SK-N-MC (cell line): ENCODE data around the gene NUP50.

Experiments
- DNase-seq: peaks from one replicate; pipeline ENCODE4 v3.0.0-alpha.2; 2011; ENCODE audit warnings: low read depth, low spot score
- H3K27ac ChIP-seq: fragments of 200-600 bp; sonication (generic); 2 replicates; pipeline ENCODE4 v1.5.1; 2016; ENCODE audit warnings: mixed run types
- H3K36me3 ChIP-seq: fragments of 200-600 bp; sonication (generic); 2 replicates; pipeline ENCODE4 v1.6.1; 2017; ENCODE audit warnings: antibody characterized with exemption, low read length, mixed read lengths; ENCODE audit not compliant: insufficient read depth
- H3K4me3 ChIP-seq: fragments of 200-600 bp; sonication (generic); 2 replicates; pipeline ENCODE4 v1.5.1; 2016
- H3K9ac ChIP-seq: fragments of 200-600 bp; sonication (generic); 2 replicates; pipeline ENCODE4 v1.8.0; 2017; ENCODE audit warnings: mixed run types, mixed read lengths; ENCODE audit not compliant: insufficient read length
- H3K9me3 ChIP-seq: fragments of 200-600 bp; sonication (generic); 2 replicates; pipeline ENCODE4 v1.6.1; 2017; ENCODE audit warnings: low read depth, mild to moderate bottlenecking, antibody characterized with exemption, low read length, moderate library complexity, mixed read lengths
- EZH2 ChIP-seq: fragments of 200-600 bp; sonication (generic); IDR thresholded peaks from one replicate; pipeline ENCODE4 v1.6.1; 2017; ENCODE audit warnings: antibody characterized with exemption
- FOXP2 ChIP-seq: optimal IDR thresholded peaks from 2 replicates; pipeline ENCODE3; 2011; ENCODE audit warnings: mild to moderate bottlenecking, moderate library complexity; ENCODE audit not compliant: insufficient read depth; ENCODE audit errors: extremely low read length, control extremely low read depth
- POLR2AphosphoS5 ChIP-seq: IDR thresholded peaks from 2 replicates; pipeline ENCODE4 v1.6.1; 2012; ENCODE audit warnings: mild to moderate bottlenecking, low read depth, low read length, borderline replicate concordance

Gene NUP50

DNA sequence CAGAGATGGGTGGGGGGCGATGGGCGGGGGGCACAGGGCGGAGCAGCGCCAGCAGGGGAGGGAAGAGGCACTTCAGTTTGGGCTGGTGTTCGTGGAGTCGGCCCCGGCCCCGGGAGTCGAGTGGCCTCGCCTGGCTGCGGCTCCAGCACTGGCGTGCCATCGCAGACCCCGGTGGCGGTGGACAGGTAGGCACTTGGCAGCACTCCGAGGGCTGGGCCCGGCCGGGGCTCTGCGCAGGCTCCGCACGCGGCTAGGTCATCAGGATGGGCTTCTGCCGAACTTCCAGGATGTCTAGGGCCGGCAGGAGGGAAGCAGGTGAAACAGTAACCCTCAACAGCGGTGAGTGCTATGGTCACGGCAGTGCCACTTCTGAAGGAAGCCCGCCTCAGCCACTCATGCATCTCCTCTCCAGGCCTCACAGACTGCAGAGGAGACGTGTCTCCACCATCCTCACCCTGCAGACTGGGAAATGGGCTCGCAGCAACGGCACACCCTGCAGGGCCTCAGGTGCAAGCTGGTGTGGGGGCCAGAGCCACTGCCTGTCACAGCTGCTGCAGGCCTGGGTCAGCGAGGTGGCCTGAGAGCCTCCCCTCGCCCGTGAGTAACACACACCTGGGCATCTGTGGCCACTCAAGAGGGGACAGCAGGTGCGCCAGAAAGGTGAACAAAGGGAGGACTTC lies 33.3 kb downstream of the NUP50 start:
- no peak overlapping the region for H3K27ac ChIP-seq
- no peak overlapping the region for H3K9ac ChIP-seq
- TF ChIP-seq FOXP2: no peak
- no peak for TF ChIP-seq POLR2AphosphoS5
- TF ChIP-seq EZH2: no peak
- no peak for DNase-seq
- no peak overlapping the region for H3K4me3 ChIP-seq
- no peaks in the 10 kb centered on the region for H3K9me3 ChIP-seq
- peaks cover 3% of the 10 kb centered on the region; the same call in 1 of the 2 replicates for H3K36me3 ChIP-seq

DNA sequence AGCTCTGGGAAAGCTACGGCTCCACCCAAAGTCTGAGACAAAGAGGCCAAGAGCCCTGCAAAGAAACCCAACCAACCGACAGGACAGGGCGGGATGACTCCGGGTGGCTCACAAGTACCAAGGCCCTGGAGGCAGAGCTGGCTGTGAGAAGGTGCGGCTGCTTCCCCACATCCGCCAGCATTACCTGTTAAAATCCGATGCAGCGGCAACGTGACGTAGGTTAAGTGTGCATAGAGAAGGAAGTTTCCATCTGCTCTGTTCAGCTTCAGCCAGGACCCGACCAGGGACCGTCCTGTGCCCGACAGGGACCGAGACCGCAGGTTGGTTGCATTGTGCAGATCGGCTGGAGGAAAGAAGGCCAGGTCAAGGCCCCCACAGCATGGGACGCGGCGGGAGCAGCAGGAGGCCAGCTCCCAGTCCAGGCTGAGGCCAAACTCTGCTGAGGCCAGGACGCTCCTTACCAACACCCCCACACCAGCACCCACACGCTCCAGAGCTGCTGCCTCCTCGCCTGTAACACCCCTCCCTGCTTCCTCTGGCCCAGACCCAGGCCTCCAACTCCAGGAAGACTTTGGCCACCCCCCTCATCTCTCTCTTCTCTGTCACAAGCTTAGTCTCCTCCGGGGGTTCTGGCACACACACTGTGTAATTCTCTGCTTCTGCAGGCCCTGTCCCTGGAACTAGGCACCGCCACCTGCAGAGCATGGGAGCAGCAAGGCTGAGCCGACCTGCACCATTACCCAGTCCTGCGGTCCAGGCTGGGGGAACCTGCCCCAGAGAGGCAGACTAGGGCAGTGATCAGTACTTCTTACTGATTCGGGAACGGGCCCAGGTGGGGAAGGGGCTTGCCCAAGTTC lies 34.1 kb downstream of the NUP50 start:
- TF ChIP-seq FOXP2 (no peak), POLR2AphosphoS5 (no peak)
- H3K9ac ChIP-seq: no peak overlapping the region
- H3K4me3 ChIP-seq: no peak overlapping the region
- no peak overlapping the region for H3K27ac ChIP-seq
- no peak for DNase-seq
- no peaks in the 10 kb centered on the region for H3K9me3 ChIP-seq
- H3K36me3 ChIP-seq: peaks cover 3% of the 10 kb centered on the region; the same call in 1 of the 2 replicates

DNA sequence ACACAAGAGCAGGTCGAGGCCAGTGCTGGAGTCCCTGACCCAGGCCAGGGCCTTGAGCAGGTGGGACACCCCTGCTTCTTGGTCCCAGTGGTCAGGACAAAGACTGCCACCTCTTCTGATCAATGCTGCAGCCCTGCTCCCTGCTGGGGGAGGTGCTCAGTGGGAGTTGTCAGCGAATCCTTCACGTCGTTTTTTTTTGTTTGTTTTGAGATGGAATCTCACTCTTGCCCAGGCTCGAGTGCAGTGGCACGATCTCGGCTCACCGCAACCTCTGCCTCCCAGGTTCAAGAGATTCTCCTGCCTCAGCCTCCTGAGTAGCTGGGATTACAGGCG lies 34.7 kb downstream of the NUP50 start:
- no peak for DNase-seq
- peaks cover 3% of the 10 kb centered on the region; the same call in 1 of the 2 replicates for H3K36me3 ChIP-seq
- no peak overlapping the region for H3K4me3 ChIP-seq
- no peak overlapping the region for H3K9ac ChIP-seq
- no peaks in the 10 kb centered on the region for H3K9me3 ChIP-seq
- TF ChIP-seq POLR2AphosphoS5: no peak
- TF ChIP-seq FOXP2: no peak
- no peak overlapping the region for H3K27ac ChIP-seq

DNA sequence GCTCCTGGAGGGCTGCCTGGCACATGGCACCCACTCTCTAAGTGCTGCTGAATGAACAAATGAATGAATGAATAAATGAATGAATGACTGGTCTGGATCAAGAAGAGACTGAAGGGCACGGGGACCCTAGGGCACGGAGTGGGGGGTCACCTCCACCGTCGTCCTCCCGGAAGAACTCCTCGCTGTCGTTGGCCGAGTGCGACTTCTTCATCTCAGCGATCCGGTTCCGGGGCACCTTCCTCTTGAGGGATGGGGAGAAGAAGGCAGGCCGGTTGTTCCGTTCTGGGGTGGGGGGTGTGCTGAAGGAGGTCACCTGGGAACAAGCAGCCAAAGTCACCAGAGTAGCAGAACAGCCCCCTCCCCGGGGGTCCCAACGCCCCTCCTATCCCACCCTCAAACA lies 36.0 kb downstream of the NUP50 start:
- no peak for DNase-seq
- no peaks in the 10 kb centered on the region for H3K9me3 ChIP-seq
- TF ChIP-seq POLR2AphosphoS5: no peak
- no peak for TF ChIP-seq EZH2
- TF ChIP-seq FOXP2: no peak
- peaks cover 3% of the 10 kb centered on the region; the same call in 1 of the 2 replicates for H3K36me3 ChIP-seq
- H3K27ac ChIP-seq: no peak overlapping the region
- no peak overlapping the region for H3K4me3 ChIP-seq
- H3K9ac ChIP-seq: no peak overlapping the region

DNA sequence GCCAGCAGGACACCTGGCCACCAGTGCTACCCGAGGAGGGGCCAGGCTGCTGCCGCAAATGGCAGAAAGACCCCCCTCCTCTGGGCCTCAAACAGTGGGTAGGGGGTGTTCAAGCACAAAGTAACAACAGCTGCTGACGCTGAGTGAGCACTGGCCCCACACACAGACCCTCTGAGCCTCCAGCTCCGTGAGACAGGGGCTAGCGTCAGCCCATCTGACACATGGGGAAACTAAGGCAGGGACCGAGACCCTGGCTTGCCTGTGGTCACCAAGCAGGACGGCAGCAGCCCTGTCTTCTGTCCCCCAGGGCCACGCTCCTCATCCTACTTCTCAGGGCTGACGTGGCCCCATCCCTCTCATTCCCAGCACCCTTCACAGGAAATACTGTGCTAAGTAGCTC lies 36.5 kb downstream of the NUP50 start:
- Histone ChIP-seq H3K4me3 (no peak overlapping the region), H3K27ac (no peak overlapping the region), H3K9me3 (no peaks in the 10 kb centered on the region), H3K9ac (no peak overlapping the region), H3K36me3 (peaks cover 3% of the 10 kb centered on the region; the same call in 1 of the 2 replicates)
- no peak for DNase-seq
- TF ChIP-seq POLR2AphosphoS5: no peak
- no peak for TF ChIP-seq EZH2
- no peak for TF ChIP-seq FOXP2

GRCh38 chr22:45200860-45201511 lies 37.3 kb downstream of the NUP50 start:
- no peaks in the 10 kb centered on the region for H3K9me3 ChIP-seq
- no peak for DNase-seq
- TF ChIP-seq FOXP2 (no peak), POLR2AphosphoS5 (no peak), EZH2 (no peak)
- no peak overlapping the region for H3K4me3 ChIP-seq
- H3K27ac ChIP-seq: no peak overlapping the region
- peaks cover 3% of the 10 kb centered on the region; the same call in 1 of the 2 replicates for H3K36me3 ChIP-seq
- H3K9ac ChIP-seq: no peak overlapping the region

GRCh38 chr22:45201678-45202332 lies 38.1 kb downstream of the NUP50 start:
- no peak for TF ChIP-seq EZH2
- no peak overlapping the region for H3K4me3 ChIP-seq
- no peak overlapping the region for H3K27ac ChIP-seq
- no peak for DNase-seq
- H3K9ac ChIP-seq: no peak overlapping the region
- peaks cover 3% of the 10 kb centered on the region; the same call in 1 of the 2 replicates for H3K36me3 ChIP-seq
- H3K9me3 ChIP-seq: no peaks in the 10 kb centered on the region
